OCI-LY7 (cell line): Measurements from ENCODE around the gene POPDC2. TPM values are rescaled to one million over a fixed set of nuclear protein-coding genes. Genes with fewer than 3 reads are reported as not detected.

ENCODE experiments used
- BruUV-seq: library from RNA; stranded (reverse); fragments of 400-500 nt; replicated peaks from 2 replicates; lab custom pipeline; 2021; lab: Mats Ljungman, UMichigan
- CTCF ChIA-PET: fragments of 300-600 bp; sonication (Branson Sonifier 250); formaldehyde crosslinking; loops from one replicate; lab custom pipeline; 2022; ENCODE audit warnings: antibody characterized with exemption; ENCODE audit not compliant: unreplicated experiment; lab: Charles Lee
- POLR2A ChIA-PET: fragments of 300-600 bp; sonication (Branson Sonifier 250); formaldehyde crosslinking; loops from one replicate; lab custom pipeline; 2022; ENCODE audit warnings: antibody characterized with exemption; lab: Charles Lee
- DNase-seq: peaks from one replicate; pipeline ENCODE4 v3.0.0-alpha.2; 2015; ENCODE audit warnings: low spot score
- H2AFZ ChIP-seq: fragments of 200-600 bp; sonication (generic), shearing (Covaris generic); 2 replicates; pipeline ENCODE4 v1.6.1; 2014; ENCODE audit warnings: mild to moderate bottlenecking, antibody characterized with exemption, low read length, moderate library complexity
- H3K27ac ChIP-seq: fragments of 200-600 bp; sonication (generic); 2 replicates; pipeline ENCODE4 v1.5.1; 2014; ENCODE audit warnings: mixed run types, low read depth, mild to moderate bottlenecking, moderate library complexity, low read length, inconsistent platforms; ENCODE audit not compliant: poor library complexity, severe bottlenecking
- H3K36me3 ChIP-seq: fragments of 200-600 bp; sonication (generic); 2 replicates; pipeline ENCODE4 v1.6.1; 2014; ENCODE audit warnings: mild to moderate bottlenecking, antibody characterized with exemption, low read length, moderate library complexity, mixed read lengths; ENCODE audit not compliant: insufficient read depth
- H3K4me1 ChIP-seq: fragments of 200-600 bp; sonication (generic); 2 replicates; pipeline ENCODE4 v1.5.1; 2014; ENCODE audit warnings: mild to moderate bottlenecking, low read length; ENCODE audit not compliant: insufficient read depth, poor library complexity, severe bottlenecking
- H3K4me2 ChIP-seq: fragments of 200-600 bp; sonication (generic); 2 replicates; pipeline ENCODE4 v1.6.1; 2014; ENCODE audit warnings: mild to moderate bottlenecking, low read length
- H3K4me3 ChIP-seq: fragments of 200-600 bp; sonication (generic); 2 replicates; pipeline ENCODE4 v1.5.1; 2014; ENCODE audit warnings: mild to moderate bottlenecking, low read depth, low read length; ENCODE audit not compliant: poor library complexity, severe bottlenecking
- H3K79me2 ChIP-seq: fragments of 200-600 bp; sonication (generic); 2 replicates; pipeline ENCODE4 v1.6.1; 2016; ENCODE audit warnings: low read depth, mild to moderate bottlenecking, low read length, moderate library complexity, mixed read lengths; ENCODE audit not compliant: insufficient read depth
- H3K9me2 ChIP-seq: fragments of 200-600 bp; sonication (generic); 2 replicates; pipeline ENCODE4 v1.6.1; 2016; ENCODE audit warnings: mild to moderate bottlenecking, low read length, mixed read lengths; ENCODE audit not compliant: insufficient read depth
- H3K9me3 ChIP-seq: fragments of 200-600 bp; sonication (generic); 2 replicates; pipeline ENCODE4 v1.6.1; 2014; ENCODE audit warnings: mild to moderate bottlenecking, mixed run types, low read length, mixed read lengths
- H4K20me1 ChIP-seq: fragments of 200-600 bp; sonication (generic); 2 replicates; pipeline ENCODE4 v1.6.1; 2014; ENCODE audit warnings: mild to moderate bottlenecking, antibody characterized with exemption, low read length, moderate library complexity, mixed read lengths; ENCODE audit not compliant: insufficient read depth
- EZH2phosphoT487 ChIP-seq: fragments of 200-600 bp; sonication (generic); IDR thresholded peaks from 2 replicates; pipeline ENCODE4 v1.6.1; 2018; ENCODE audit warnings: low read depth, borderline replicate concordance, mild to moderate bottlenecking, mixed run types, antibody characterized with exemption, low read length, moderate library complexity, mixed read lengths
- intact Hi-C: fragments of 100-400 bp; cut with micrococcal nuclease; formaldehyde crosslinking; loops from one replicate; pipeline ENCODE4 v1.10.0; 2022; ENCODE audit not compliant: unreplicated experiment
- total RNA-seq, 2 experiments: library from RNA; depleted of rRNA in 1 of 2; stranded (reverse); fragments of >200 nt in 1 of 2; shearing (Covaris generic) in 1 of 2; gene quantifications; 2 replicates each; pipeline ENCODE4 v1.2.3, GENCODE V29; 2014 to 2022
- TF ChIP-seq, protein P1 (sequence below): fragments of 200-600 bp; sonication (generic); conservative IDR thresholded peaks from 2 replicates; pipeline ENCODE4 v1.5.1; 2014; ENCODE audit warnings: mild to moderate bottlenecking, antibody characterized with exemption, low read length, moderate library complexity, mixed read lengths

The POPDC2 gene
- total RNA-seq, 2 experiments from 2014 or later: 0.16 to 1.3 TPM

DNA sequence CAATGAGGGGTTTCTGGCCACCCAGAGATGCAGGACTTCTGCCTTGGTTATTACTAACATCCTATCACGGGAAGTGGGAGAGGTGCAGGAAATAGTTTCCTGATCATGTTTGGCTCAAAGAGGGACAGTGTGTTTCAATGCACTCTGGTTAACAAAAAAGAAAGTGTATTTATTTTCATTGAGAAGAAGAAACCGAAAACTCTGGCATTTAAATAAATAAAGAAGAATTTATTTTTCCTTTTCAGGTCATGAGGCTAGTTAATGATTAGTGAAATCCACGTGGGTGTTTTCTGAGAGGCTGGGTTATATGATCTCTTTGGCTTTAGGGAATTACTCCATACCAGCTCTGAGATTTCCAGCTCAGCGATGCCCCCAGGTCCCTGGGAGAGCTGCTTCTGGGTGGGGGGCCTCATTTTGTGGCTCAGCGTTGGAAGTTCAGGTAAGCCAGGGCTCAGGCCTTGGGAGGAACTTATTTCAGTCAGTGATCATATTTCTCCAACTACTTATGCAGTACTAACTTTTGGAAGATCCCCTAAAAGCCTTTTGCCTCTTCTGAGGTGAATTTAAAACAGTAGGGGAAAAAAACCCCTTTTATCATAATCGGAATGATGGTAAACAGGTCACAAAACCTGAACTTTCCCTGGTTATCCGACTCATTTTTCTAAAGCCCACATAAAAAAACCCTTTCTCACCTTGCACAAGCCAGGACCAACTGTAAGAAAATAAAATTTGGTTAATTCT lies 62.7 kb downstream of the POPDC2 start, which contains the start of gene PLA1A:
PLA1A (plus strand) TSS at position 338 of the 741 bp plus-strand sequence; CDS start at position 367, 29 bp downstream.
- Histone ChIP-seq H3K4me3 (no peak within 1 kb of the TSS), H4K20me1 (no peaks in the 10 kb centered on the region), H3K27ac (no peak within 1 kb of the TSS), H3K79me2 (no peaks in the 10 kb centered on the region), H3K9me3 (no peaks in the 10 kb centered on the region), H3K9me2 (no peaks in the 10 kb centered on the region), H3K4me2 (no peak within 1 kb of the TSS), H2AFZ (no peak within 1 kb of the TSS), H3K36me3 (no peaks in the 10 kb centered on the region), H3K4me1 (no peaks in the 10 kb centered on the region)
- DNase-seq: no peak
- no TSS peak for BruUV-seq
- CTCF ChIA-PET: no interaction called here
- no peak for TF ChIP-seq EZH2phosphoT487
- TF ChIP-seq, protein P1, sequence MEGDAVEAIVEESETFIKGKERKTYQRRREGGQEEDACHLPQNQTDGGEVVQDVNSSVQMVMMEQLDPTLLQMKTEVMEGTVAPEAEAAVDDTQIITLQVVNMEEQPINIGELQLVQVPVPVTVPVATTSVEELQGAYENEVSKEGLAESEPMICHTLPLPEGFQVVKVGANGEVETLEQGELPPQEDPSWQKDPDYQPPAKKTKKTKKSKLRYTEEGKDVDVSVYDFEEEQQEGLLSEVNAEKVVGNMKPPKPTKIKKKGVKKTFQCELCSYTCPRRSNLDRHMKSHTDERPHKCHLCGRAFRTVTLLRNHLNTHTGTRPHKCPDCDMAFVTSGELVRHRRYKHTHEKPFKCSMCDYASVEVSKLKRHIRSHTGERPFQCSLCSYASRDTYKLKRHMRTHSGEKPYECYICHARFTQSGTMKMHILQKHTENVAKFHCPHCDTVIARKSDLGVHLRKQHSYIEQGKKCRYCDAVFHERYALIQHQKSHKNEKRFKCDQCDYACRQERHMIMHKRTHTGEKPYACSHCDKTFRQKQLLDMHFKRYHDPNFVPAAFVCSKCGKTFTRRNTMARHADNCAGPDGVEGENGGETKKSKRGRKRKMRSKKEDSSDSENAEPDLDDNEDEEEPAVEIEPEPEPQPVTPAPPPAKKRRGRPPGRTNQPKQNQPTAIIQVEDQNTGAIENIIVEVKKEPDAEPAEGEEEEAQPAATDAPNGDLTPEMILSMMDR: no peak
- POLR2A ChIA-PET: interaction anchor here (0.6 kb wide), 1 partner anchor 236 kb away, joined by 3 read pairs; no protein-coding TSS in a partner anchor
- intact Hi-C loops: no loop called here

DNA sequence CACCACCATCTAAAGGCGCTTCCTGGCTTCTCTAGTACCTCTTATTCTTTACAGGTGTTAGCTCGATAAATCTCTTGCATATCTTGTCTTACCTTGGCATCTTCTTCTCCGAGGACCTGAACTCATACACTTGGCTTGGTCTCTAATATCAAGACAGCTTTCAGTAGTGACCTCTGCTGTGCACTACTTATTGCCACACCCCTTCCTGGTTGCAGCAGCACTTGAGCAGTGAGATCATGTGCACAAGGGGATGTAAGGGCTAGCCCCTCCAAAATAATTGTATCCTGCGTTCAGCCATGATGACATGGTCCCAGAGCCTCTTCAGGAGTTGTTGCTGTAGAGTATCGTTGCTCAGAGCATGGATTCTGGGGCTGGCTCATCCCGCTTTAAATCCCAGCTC lies 64.0 kb downstream of the POPDC2 start:
- CTCF ChIA-PET: no interaction called here

More for the DNA sequence above, 64.0 kb downstream of the POPDC2 start:
- Histone ChIP-seq H3K36me3 (no peaks in the 10 kb centered on the region), H4K20me1 (no peaks in the 10 kb centered on the region), H3K9me3 (no peaks in the 10 kb centered on the region), H3K79me2 (no peaks in the 10 kb centered on the region), H3K4me2 (no peak overlapping the region), H3K9me2 (no peaks in the 10 kb centered on the region), H3K4me3 (no peak overlapping the region), H2AFZ (no peak overlapping the region), H3K27ac (no peak overlapping the region), H3K4me1 (no peaks in the 10 kb centered on the region)
- no peak for DNase-seq
- TF ChIP-seq, protein P1: no peak
- TF ChIP-seq EZH2phosphoT487: no peak
- POLR2A ChIA-PET: no interaction called here
- intact Hi-C loops: no loop called here
- BruUV-seq: no TSS peak
